HK-2 (cell line): ENCODE measurements around the gene NUP210.
"Not testable (repeated sequence)": the region's sequence is repeated elsewhere in the genome, so short reads cannot be mapped to it uniquely, and the experiment has no call there.

Experiments
- DNase-seq: peaks from one replicate; pipeline ENCODE4 v3.0.0-alpha.2; 2018; ENCODE audit not compliant: unreplicated experiment

Gene NUP210

DNA sequence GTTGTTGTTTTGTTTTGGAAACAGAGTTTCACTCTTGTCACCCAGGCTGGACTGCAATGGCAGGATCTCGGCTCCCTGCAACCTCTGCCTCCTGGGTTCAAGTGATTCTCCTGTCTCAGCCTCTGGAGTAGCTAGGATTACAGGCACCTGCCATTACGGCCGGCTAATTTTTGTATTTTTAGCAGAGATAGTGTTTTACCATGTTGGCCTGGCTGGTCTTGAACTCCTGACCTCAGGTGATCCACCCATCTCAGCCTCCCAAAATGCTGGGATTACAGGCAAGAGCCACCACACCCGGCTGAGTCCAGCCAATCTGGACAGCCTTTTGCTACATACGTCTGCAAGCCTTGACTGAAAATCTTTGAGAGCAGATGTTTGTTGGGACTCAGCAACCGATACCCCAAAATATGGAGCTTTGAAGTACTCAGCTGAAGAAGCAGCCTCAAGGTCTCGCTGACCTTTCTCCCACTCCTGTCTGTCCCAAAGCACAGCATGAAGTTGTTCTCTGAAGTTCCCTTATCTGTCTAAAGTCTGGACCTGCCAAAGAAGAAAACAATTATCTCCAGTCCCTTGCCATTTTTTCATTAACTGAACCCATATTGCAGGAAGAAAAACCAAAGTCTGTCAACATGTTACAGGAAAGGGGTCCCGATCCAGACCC, 9.6 kb upstream of the NUP210 start:
- DNase-seq = no peak

GRCh38 chr3:13428678-13429077, 8.6 kb upstream of the NUP210 start:
- not testable (repeated sequence) for DNase-seq

- DNase-seq = no peak
Observed at GRCh38 chr3:13427662-13428603, 7.8 kb upstream of the NUP210 start.

- DNase-seq = no peak
Observed at GRCh38 chr3:13426591-13426990, 6.5 kb upstream of the NUP210 start.

DNA sequence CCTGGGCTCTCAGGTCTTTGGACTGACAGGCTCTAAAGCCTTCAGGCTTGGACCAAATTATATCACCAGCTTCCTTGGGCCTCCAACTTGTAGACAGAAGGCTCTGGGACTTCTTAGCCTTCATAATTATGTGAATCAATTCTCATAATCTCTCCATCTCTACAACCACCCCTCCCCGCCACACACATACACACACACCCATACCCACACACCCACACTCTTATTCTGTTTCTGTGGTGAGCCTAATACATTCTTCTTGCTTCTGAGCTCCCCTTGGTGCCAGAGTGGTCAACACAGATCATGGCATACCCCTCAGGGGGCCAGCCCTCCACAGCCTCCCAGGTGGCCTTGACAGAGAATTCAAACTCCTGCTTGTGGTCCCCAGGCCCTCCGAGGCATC, 5.6 kb upstream of the NUP210 start:
- DNase-seq = no peak

DNA sequence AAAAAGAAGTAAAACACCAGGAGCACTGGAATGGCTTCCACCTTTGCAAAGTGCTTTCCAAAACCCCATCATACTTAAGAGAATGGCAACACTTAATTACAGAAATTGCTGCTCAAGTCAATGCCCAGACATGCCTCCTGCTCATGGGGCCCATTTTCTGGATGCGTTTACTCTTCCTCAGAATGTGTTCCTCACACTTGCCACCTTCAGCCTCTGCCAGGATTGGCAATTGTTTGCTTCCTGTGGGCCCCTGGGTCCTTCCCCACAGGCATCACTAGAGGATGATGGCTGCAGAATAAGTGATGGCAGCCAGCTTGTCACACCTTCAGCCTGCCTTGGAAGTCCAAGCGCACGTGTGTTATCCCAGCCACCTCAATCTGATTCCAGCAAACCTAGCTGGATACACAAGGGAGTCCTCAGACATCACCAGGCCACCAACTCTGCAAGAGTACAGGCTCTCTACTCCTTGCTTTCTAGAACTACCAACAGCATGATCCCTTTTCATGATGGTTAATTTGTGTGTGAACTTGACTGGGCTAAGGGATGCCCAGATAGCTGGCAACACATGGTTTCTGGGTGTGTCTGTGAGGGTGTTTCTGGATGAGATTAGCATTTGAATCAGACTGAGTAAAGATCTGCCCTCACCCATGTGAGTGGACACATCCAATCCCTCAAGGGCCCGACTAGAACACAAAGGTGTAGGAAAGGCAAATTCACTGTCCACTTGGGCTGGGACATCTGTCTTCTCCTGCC, 4.9 kb upstream of the NUP210 start:
- no peak for DNase-seq

- no peak for DNase-seq
Observed at GRCh38 chr3:13424141-13424844, 4.2 kb upstream of the NUP210 start.

- DNase-seq = no peak
Observed at GRCh38 chr3:13420831-13421765, 976 bp upstream of the NUP210 start.

DNA sequence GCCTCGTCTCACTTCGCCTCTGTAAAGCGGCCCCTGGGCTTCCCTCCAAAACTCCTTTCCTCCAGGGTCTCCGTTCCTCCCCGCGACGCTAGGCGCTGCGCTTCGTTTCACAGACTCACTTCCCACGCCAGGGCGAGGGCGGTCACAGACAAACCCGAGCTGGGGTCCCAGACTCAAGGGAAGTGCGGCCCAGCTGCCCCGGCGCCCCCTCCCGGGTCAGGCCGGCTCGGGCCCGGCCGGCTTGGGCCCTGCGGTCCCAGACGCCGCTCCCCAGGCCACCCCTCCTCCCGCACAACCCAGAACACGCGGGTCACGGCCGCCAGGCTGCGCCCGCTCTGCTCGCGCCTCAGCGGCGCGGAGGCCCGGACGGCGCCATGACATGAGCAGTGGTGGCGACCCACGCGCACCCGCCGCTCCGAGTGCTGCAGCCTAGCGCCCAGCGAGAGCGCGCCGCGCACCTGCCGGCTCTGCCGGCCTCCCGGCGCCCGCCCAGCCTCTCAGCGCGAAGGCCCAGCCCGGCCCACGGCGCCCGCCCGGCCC, 547 bp downstream of the NUP210 start:
- DNase-seq = peak; percentile 44

DNA sequence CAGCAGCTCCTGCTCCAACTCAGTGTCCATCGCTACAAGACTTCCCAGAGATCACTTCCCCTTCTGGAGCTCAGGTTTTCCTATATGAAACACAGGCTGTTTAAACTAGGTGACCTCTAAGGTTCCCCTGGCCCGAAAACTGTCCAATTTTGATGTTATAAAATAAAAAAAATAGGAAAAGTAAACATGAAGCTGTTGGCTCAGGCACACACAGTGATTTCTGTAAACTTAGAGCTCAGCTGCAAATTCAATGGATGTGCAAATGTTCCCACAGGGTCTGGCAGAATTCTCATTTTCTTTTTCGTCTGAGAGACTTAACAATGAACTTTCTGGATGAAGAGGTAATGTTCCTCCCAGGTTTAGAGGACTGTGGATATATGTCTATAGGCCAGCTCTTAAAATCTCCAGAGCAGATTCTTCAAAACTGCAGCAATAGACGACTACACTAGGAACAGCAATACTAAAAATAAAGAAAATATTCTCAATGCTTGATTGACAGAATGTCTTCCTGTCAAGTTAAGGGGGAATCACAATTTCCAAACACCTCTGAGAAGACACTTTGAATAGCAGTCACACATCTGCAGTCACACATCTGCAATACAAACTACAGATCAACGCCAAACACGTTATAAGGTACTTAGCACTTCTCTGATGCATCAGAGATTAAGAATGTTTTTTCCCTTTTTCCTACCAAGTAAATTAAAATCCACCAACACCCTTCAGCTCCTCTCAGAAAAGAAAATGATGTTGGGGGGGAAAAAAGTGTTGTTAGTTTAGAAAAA, 2.8 kb downstream of the NUP210 start:
- DNase-seq = no peak

DNA sequence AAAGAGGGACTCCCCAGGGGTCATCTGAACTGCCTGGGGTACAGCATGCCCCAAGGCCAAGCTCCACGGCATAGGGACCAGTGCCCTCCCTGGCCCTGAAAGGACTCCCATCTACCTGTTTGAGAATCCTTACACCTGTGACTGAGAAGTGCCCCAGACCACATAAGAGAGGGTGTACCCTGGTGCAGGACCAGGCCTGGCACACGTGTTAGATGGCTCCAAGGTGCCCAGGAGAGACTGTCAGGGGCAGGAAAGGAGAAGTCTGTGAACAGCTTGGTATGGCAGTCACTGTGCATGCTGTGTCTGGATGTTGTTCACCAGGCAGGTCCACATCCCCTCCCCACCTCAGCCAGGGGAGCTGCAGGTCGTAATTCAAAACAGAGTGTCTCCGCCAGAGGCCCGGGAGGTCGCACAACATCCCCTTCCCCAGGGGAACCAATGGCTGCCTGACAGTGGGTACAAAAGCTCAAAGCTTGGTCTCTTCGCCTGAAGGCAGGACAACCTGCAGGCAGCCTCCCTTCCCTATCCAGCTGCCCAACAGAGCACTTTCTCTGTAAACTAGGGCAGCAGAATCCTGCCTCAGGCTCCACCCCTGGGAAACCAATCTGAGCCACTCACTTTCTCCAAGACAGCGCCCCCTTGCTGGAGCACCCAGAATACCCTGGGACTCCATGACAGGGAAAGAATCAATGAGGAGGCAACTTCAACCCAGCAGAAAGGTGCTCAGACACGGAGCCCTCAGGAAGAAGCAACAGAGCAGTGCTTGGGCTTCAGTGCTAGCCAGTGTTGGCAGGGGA, 3.9 kb downstream of the NUP210 start:
- DNase-seq = no peak

- no peak for DNase-seq
Observed at GRCh38 chr3:13415236-13415986, 4.7 kb downstream of the NUP210 start.

DNA sequence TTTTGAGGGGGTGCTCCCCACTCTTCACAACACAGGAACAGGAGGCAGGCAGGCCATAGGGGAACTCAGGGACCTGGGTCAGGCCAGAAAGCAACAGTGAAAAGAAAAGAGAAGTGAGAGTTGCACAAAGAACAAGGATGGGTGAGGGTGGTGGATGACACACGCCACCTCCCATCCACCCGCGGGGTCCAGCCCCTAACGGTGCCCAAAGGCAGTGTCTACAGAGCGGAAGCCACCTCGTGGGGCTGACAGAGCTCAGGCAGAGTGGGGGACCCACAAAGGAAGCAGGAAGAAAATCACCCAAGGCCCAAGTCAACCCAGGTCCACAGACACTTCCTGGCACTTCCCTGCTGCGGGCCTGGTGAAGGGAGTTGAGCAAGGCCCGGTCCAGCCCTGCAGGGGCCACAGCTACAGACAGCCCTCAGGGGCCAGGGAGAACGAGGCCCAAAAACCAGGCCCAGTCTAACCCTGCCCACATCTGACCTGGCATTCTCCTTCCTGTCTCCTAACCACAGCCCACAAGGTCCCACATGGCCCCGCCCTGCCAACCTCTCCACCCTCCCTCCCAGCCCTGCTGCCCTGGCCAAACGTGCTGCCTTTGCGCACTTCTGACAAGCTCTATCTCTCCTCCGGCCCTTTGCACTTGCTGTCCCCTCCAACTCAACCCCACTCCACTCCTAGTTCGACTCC, 5.9 kb downstream of the NUP210 start:
- DNase-seq = no peak

DNA sequence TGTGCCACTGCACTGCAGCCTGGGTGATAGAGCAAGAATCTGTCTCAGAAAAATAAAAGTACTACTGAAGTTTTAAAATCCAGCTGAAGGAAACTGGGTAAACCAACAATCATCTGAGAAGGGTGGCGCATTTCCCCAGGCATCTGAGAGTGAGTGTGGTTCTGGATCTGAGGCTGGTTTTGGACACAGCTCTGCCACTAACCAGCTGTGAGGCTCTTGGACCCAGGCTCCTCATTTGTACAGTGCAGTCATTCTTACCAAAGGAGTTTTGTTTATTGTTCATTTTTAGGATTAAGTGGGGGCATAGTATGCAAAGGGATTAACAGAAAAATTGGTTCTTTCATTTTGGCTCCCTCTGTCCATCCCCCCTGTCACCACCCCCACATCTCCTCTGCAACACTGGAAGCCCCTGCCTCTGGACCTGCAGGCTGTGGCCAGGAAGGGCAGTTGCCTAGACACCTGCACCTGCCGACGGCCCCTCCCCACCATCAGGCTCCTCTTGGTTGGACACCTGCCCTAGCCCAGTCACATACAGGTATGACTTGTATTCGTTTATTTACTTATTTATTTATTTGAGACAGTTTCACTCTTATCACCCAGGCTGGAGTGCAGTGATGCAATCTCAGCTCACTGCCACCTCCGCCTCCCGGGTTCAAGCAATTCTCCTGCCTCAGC, 8.8 kb downstream of the NUP210 start:
- no peak for DNase-seq

- no peak for DNase-seq
Observed at GRCh38 chr3:13408890-13409289, 11.2 kb downstream of the NUP210 start.

GRCh38 chr3:13407926-13408325, 12.2 kb downstream of the NUP210 start:
- no peak for DNase-seq

GRCh38 chr3:13407475-13407874, 12.6 kb downstream of the NUP210 start:
- no peak for DNase-seq
